Nephron (organoid): Measurements from ENCODE around the gene PRLHR.

Experiments
- H3K27ac Mint-ChIP-seq, 3 experiments: 2 replicates each; pipeline ENCODE4 v1.8.0; 2020; ENCODE audit warnings: mixed read lengths in 3 of 3, mild to moderate bottlenecking in 2 of 3, moderate library complexity in 1 of 3
- H3K27me3 Mint-ChIP-seq: 2 replicates; pipeline ENCODE4 v1.8.0; 2021; ENCODE audit warnings: low read depth, mild to moderate bottlenecking, moderate library complexity, mixed read lengths
- H3K36me3 Mint-ChIP-seq: 2 replicates; pipeline ENCODE4 v1.8.0; 2020; ENCODE audit warnings: low read depth, mixed read lengths
- H3K4me1 Mint-ChIP-seq: 2 replicates; pipeline ENCODE4 v1.8.0; 2020; ENCODE audit warnings: mixed read lengths
- H3K4me3 Mint-ChIP-seq, 3 experiments: 2 replicates each; pipeline ENCODE4 v1.8.0; 2020; ENCODE audit warnings: mild to moderate bottlenecking in 3 of 3, mixed read lengths in 3 of 3, moderate library complexity in 2 of 3
- H3K9me3 Mint-ChIP-seq: 2 replicates; pipeline ENCODE4 v1.8.0; 2020; ENCODE audit warnings: mixed read lengths
- TF ChIP-seq, protein P1 (sequence below), 3 experiments: fragments of 200-600 bp; sonication (generic); IDR thresholded peaks; one replicate each; pipeline ENCODE4 v1.5.0; 2021; ENCODE audit warnings: antibody characterized with exemption in 3 of 3; ENCODE audit not compliant: unreplicated experiment in 3 of 3

The PRLHR gene

DNA sequence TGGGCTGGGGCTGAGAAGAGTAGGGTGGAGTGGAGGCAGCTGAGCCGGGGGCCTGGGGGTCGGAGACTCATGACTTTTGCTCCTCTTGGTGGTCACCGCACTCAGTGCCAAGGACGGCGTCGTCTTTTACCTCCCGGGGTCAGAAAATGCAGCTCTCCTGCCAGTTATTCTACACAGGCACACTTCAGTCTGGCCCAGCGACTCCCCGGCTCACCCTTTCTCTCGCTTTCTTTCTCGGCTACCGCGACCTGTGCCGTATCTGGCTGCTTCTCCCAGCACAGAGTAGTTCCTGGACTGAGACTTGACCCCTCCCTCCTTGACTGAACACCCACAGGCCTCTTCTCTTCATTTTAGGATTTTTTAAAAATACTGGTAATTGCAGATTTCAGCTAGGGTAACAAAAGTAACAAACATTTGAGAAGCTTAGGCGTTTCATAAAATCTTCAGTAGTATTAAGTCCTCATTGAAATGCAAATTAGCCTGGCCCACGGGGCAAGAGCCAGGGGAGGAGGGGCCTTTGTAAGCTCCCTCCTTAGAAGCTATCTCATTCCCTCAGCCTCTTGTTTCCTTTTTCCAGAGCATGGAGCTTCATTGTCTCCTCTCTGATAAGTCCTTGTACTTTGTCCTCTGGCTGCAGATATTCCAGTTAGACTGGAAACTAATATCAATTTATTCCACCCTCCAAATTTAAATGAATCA is 1.1 kb upstream of the PRLHR start:
- H3K9me3 Mint-ChIP-seq: peaks cover 4% of the 10 kb centered on the region
- no peak overlapping the region for H3K27ac Mint-ChIP-seq
- H3K27me3 Mint-ChIP-seq: peaks cover 96% of the 10 kb centered on the region
- no peaks in the 10 kb centered on the region for H3K36me3 Mint-ChIP-seq
- peak overlapping the region in 1 of 3 experiments; percentile 37 for H3K4me3 Mint-ChIP-seq
- H3K4me1 Mint-ChIP-seq: peaks cover 29% of the 10 kb centered on the region
- TF ChIP-seq, protein P1, sequence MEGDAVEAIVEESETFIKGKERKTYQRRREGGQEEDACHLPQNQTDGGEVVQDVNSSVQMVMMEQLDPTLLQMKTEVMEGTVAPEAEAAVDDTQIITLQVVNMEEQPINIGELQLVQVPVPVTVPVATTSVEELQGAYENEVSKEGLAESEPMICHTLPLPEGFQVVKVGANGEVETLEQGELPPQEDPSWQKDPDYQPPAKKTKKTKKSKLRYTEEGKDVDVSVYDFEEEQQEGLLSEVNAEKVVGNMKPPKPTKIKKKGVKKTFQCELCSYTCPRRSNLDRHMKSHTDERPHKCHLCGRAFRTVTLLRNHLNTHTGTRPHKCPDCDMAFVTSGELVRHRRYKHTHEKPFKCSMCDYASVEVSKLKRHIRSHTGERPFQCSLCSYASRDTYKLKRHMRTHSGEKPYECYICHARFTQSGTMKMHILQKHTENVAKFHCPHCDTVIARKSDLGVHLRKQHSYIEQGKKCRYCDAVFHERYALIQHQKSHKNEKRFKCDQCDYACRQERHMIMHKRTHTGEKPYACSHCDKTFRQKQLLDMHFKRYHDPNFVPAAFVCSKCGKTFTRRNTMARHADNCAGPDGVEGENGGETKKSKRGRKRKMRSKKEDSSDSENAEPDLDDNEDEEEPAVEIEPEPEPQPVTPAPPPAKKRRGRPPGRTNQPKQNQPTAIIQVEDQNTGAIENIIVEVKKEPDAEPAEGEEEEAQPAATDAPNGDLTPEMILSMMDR (IDR thresholded peaks at IDR 0.05; ENCODE audit: unreplicated experiment in 3 of 3): no peak

DNA sequence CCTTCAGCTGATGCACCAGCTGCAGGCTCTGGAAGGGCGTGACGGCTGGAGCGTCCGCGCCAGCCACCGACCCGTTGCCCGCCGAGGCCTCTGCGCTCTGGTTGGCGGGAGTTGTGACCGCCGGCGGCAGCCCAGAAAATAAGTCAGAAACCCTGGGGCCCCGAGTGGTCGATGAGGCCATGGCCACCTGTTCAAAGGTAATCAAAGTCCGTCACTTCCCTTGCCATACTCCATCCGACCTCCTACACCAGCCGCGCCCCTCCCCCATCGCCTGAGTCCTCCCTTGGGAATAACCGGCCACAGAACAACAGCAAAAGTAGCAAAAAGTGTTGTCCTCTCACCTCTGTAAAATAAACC is 406 bp downstream of the PRLHR start:
- Mint-ChIP-seq H3K4me3 (peak overlapping the region in 1 of 3 experiments; percentile 28), H3K36me3 (no peaks in the 10 kb centered on the region), H3K27ac (no peak overlapping the region), H3K4me1 (peaks cover 29% of the 10 kb centered on the region), H3K27me3 (peaks cover 97% of the 10 kb centered on the region), H3K9me3 (peaks cover 4% of the 10 kb centered on the region)
- TF ChIP-seq, protein P1 (IDR thresholded peaks at IDR 0.05; ENCODE audit: unreplicated experiment in 3 of 3): no peak

DNA sequence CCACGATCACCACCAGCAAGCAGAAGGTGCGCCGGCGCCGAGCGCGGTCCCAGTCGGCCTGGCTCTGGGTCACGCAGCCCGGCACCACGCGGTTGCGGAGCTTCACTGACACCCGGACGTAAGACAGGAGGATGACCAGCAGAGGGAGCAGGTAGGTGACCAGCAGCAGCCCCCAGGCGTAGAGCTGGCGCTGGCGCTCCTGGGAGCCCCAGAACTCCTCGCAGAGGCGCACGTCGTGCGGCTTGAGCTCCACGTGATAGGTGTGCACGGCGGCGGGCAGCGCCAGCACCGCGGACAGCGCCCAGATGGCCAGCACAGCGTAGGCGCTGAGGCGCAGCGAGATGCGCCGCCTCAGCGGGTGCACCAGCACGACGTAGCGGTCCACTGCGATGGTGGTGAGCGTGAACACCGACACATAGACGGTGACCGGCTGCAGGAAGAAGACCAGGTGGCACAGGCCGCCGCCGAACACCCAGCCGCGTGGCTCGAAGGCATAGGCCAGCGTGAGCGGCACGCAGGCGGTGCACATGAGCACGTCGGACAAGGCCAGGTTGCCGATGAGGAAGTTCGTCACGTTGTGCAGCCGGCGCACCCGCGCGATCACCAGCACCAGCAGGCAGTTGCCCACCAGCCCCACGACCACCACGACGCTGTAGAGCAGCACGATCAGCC is 920 bp downstream of the PRLHR start:
- Mint-ChIP-seq H3K27ac (no peak overlapping the region), H3K9me3 (peaks cover 4% of the 10 kb centered on the region), H3K4me3 (no peak overlapping the region), H3K27me3 (peaks cover 98% of the 10 kb centered on the region), H3K4me1 (peaks cover 29% of the 10 kb centered on the region), H3K36me3 (no peaks in the 10 kb centered on the region)
- TF ChIP-seq, protein P1 (IDR thresholded peaks at IDR 0.05; ENCODE audit: unreplicated experiment in 3 of 3): peak; percentile 14 to 54 (median 21)

DNA sequence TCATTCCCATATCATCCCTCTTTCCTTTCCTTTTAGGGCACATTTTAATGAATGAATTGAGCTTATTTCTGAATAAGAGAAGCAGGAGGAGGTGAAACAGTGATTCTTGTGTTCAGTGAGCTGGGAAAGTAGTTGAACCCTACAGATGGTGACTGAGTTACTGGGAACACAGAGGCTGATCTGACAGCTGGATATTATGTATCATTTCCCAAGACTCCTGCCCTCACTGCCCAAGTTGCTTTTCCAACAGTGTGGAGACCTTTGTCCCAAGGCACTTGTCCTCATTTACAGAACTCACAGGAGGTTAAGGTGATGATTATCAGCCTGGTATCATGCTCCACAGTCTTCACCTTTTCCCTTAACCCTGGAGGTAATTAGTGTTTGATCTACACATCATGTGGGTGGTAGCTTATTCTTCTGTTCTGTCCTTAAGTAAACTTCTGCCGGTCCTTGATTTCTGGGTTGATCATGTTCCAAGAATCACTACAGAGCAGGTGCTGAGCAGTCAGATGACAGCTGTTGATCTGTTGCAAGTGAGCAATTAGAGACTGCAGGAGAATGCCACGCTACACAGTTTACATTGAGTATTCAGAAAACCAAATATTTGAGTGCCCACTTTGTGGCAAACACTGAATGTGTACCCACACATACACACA is 2.6 kb downstream of the PRLHR start:
- Mint-ChIP-seq H3K27me3 (peaks cover 97% of the 10 kb centered on the region), H3K9me3 (peaks cover 4% of the 10 kb centered on the region), H3K27ac (no peak overlapping the region), H3K36me3 (no peaks in the 10 kb centered on the region), H3K4me3 (no peak overlapping the region), H3K4me1 (peaks cover 29% of the 10 kb centered on the region)
- TF ChIP-seq, protein P1 (IDR thresholded peaks at IDR 0.05; ENCODE audit: unreplicated experiment in 3 of 3): no peak

DNA sequence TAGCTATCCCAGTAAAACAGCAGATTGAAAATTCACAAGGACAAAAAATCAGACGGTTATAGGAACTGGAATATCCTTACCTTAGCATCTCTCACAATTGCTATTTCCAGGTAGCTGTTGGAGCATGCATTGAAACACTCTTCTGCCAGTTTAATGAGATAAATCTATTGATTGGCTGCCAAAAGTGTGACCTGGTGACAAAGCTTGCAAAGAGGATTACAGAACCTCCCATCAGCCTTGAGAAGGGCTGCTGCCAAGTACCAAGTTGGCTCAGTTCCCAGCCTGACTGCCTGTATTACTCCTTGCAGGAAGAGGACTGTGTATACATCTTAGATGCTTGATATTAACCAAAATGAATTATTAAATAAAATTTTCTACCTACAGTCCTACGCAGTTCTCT is 5.1 kb downstream of the PRLHR start:
- Mint-ChIP-seq H3K4me3 (no peak overlapping the region), H3K9me3 (peaks cover 5% of the 10 kb centered on the region), H3K4me1 (peaks cover 25% of the 10 kb centered on the region), H3K27me3 (peaks cover 76% of the 10 kb centered on the region), H3K36me3 (no peaks in the 10 kb centered on the region), H3K27ac (no peak overlapping the region)
- TF ChIP-seq, protein P1 (IDR thresholded peaks at IDR 0.05; ENCODE audit: unreplicated experiment in 3 of 3): no peak
